ENCODE measurements around the gene PTGDS.
A peak's percentile ranks its signal among the peaks of the same experiment; 100 is the strongest.

Gene PTGDS

DNA sequence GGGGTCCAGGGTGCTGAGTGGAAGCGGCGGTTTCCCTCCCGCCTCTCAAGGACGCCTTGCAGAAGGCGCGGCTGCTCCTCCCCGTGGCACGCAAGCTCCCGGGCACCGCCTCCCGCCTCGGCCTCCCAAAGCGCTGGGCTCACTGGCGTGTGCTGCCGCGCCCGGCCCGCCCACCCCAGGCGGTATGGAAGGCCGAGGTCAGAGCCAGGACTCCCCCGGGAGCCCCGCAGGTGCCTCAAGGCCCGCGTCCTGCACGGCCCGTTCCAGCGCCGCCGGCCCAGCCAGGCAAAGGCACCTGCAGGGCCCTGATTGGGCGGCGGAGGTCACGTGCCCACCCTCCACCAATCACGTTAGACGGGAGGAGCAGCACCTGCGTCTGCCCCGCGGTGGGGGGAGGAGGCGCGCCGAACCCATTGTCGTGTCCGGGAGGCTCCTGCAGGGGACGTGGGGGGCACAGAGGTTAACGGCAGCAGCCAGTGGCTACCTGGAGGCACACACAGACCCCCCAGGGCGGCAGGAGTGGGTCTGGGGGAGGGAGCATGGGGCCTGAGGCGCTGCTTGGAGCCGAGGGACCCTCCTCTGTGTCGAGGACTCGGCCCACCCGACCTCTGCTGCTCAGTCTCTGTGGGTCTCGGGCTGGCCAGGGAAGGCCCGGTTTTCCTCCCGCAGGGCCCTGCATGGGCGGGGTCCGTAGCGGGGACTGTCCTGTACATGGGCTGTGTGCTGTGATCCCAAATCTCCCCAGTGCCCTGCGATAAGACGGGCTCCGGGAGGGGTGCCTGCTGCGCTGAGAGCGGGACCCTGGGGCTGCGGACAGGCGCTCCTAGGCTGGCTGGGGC is 27.3 kb upstream of the PTGDS start:
- peak; percentile 94 for DNase-seq (ENCODE audit: low spot score)
- Mint-ChIP-seq H3K27me3 (ENCODE audit: low read depth) (no peaks in the 10 kb centered on the region), H3K27ac (peak overlapping the region; percentile 91), H3K4me3 (peak overlapping the region; percentile 87), H3K4me1 (ENCODE audit: low read depth) (peaks cover under 1% of the 10 kb centered on the region), H3K36me3 (ENCODE audit: low read depth) (no peaks in the 10 kb centered on the region), H3K9me3 (no peaks in the 10 kb centered on the region)

DNA sequence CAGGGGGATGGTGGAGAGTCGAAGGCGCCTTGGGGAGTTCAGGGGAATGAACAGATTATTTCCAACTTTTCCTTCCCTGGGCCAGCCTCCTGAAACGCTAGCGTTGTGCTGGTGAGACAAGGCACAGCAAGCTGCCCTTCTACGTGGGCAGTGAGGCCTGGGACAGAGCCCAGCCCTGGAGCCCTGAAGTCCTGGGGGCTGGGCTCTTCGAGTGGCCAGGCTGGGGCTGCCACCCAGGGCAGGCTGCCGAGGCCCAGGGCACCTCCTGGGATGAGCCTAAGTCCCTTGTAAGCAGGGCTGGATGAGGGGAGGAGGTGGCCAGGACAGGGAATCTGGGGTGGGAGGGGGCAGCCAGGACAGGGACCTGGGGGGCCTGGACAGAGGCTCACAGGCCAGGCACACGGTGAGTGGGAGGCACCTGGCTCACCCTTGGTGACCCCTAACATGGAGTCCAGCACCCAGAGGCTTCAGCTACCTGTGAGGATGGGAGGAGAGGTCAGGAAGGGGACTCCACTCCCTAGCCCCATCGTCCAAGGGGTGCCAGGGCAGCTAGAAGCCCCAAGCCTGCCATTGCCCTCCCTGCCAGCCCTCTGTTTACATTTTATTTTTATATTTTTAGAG is 26.5 kb upstream of the PTGDS start:
- no peaks in the 10 kb centered on the region for H3K36me3 Mint-ChIP-seq (ENCODE audit: low read depth)
- H3K4me3 Mint-ChIP-seq = peak overlapping the region; percentile 84
- no peak overlapping the region for H3K27ac Mint-ChIP-seq
- no peaks in the 10 kb centered on the region for H3K27me3 Mint-ChIP-seq (ENCODE audit: low read depth)
- no peaks in the 10 kb centered on the region for H3K9me3 Mint-ChIP-seq
- no peaks in the 10 kb centered on the region for H3K4me1 Mint-ChIP-seq (ENCODE audit: low read depth)
- DNase-seq (ENCODE audit: low spot score) = no peak

- H3K27me3 Mint-ChIP-seq (ENCODE audit: low read depth) = no peaks in the 10 kb centered on the region
- peaks cover 7% of the 10 kb centered on the region for H3K9me3 Mint-ChIP-seq
- no peak within 1 kb of the TSS for H3K27ac Mint-ChIP-seq
- no peak within 1 kb of the TSS for H3K4me3 Mint-ChIP-seq
- no peaks in the 10 kb centered on the region for H3K4me1 Mint-ChIP-seq (ENCODE audit: low read depth)
- DNase-seq (ENCODE audit: low spot score) = no peak
- no peaks in the 10 kb centered on the region for H3K36me3 Mint-ChIP-seq (ENCODE audit: low read depth)
These were observed 25.6 kb upstream of the PTGDS start, which contains the start of gene LCN12 for GRCh38 chr9:136951541-136952320. Gene LCN12 (plus strand): TSS chr9:136952273. CDS start chr9:136952328, 55 bp downstream.

- no peak for DNase-seq (ENCODE audit: low spot score)
- Mint-ChIP-seq H3K9me3 (peaks cover 9% of the 10 kb centered on the region), H3K4me1 (ENCODE audit: low read depth) (no peaks in the 10 kb centered on the region), H3K27me3 (ENCODE audit: low read depth) (no peaks in the 10 kb centered on the region), H3K4me3 (no peak overlapping the region), H3K27ac (no peak overlapping the region), H3K36me3 (ENCODE audit: low read depth) (no peaks in the 10 kb centered on the region)
These were observed 24.9 kb upstream of the PTGDS start for GRCh38 chr9:136952321-136952850.

DNA sequence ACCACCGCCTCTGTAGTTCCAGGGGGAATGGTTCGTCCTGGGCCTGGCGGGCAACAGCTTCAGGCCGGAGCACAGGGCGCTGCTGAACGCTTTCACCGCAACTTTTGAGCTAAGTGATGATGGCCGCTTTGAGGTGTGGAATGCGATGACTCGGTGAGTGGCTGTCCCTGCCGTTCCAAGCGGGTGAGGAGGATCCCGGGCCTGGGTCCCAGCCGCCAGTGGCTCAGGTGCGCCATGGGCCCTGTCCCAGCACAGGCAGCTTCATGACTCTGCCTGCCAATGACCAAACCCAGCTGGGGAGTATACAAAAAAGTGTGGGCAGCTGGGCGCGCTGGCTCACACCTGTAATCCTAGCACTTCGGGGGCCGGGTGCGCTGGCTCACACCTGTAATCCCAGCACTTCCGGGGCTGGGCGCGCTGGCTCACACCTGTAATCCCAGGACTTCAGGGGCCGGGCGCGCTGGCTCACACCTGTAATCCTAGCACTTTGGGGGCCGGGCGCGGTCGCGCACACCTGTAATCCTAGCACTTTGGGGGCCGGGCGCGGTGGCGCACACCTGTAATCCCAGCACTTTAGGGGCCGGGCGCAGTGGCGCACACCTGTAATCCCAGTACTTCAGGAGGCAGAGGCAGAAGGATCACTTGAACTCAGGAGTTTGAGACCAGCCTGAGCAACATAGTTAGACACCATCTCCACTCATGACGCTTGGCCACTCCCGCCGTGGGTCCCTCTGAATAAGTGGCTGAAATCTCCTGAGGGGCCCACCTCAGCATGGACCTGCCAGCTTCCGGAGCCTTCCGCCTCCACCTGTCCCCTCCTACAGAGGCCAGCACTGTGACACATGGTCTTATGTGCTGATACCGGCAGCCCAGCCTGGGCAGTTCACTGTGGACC is 24.2 kb upstream of the PTGDS start:
- Mint-ChIP-seq H3K36me3 (ENCODE audit: low read depth) (no peaks in the 10 kb centered on the region), H3K4me1 (ENCODE audit: low read depth) (no peaks in the 10 kb centered on the region), H3K27me3 (ENCODE audit: low read depth) (no peaks in the 10 kb centered on the region), H3K27ac (no peak overlapping the region), H3K9me3 (peaks cover 9% of the 10 kb centered on the region), H3K4me3 (no peak overlapping the region)
- DNase-seq (ENCODE audit: low spot score) = no peak

- H3K36me3 Mint-ChIP-seq (ENCODE audit: low read depth) = no peaks in the 10 kb centered on the region
- H3K27ac Mint-ChIP-seq = no peak overlapping the region
- no peak for DNase-seq (ENCODE audit: low spot score)
- H3K9me3 Mint-ChIP-seq = peaks cover 9% of the 10 kb centered on the region
- no peak overlapping the region for H3K4me3 Mint-ChIP-seq
- H3K27me3 Mint-ChIP-seq (ENCODE audit: low read depth) = no peaks in the 10 kb centered on the region
- H3K4me1 Mint-ChIP-seq (ENCODE audit: low read depth) = no peaks in the 10 kb centered on the region
These were observed 23.5 kb upstream of the PTGDS start for GRCh38 chr9:136953771-136954269.

DNA sequence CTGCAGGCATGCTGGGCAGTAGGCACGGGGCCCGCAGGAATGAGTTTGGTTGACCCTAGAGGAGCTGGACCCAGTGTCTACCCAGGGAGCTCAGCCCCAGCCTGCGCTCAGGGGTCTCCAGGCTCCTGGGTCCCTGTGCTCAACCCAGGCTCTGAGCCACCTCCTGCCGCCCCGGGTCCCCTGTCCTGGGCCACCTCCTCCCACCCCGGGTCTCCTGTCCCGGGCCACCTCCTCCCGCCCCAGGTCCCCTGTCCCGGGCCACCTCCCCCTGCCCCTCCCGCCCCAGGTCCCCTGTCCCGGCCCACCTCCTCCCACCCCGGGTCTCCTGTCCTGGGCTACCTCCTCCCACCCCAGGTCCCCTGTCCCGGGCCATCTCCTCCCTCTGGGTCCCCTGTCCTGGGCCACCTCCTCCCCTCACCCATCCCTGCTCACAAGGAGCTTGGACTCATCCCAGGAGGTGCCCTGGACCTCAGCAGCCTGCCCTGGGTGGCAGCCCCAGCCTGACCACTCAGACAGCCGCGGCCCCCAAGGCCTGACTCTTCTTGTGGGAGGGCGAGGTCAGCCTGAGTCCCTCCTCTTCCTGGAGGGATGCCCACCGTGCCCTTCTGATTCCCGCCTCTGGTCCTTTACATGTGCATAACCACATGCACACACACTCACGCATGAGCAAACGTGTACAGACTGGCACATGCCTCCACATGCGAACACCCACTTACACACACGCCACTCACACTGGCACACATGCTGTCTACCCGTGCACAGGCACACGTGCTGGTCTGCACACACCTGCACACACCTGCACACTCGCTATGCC is 22.8 kb upstream of the PTGDS start:
- Mint-ChIP-seq H3K4me1 (ENCODE audit: low read depth) (no peaks in the 10 kb centered on the region), H3K9me3 (peaks cover 9% of the 10 kb centered on the region), H3K27me3 (ENCODE audit: low read depth) (no peaks in the 10 kb centered on the region), H3K4me3 (no peak overlapping the region), H3K27ac (no peak overlapping the region), H3K36me3 (ENCODE audit: low read depth) (no peaks in the 10 kb centered on the region)
- no peak for DNase-seq (ENCODE audit: low spot score)

DNA sequence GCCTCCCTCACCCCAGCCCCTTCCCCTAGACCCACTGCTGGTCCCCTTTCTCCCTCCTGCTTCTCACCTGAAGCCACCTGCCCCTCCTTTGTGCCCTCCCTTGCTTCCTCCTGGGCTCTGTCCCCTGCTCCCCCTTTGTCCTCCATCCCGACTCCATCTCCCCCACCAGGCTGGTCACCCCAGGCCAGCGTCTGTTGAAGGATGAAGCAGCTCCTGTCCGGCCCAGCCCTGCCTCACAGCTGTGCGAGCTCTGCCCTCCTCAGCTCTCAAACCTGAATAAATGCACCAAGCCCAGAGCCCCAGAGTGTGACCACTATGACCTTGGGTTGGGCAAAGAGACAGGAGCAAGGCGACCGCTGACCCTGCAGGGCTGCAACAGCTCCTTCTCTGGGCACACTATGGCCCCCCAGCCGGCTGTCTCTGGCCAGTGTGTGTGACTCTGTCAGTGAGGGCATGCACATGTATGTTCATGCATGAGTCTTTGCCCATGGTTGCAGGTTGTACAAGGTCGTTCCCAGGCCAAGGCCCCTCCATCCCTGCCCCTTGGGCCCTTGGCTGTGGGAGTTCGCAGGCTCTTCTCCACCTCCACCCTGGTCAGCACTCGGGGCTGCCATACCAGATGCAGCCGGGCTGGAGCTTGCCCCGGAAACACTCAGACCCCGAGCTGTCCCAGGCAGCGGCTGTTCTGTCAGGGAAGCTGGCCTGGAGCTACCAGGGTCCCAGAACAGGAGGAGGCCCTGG is 21.9 kb upstream of the PTGDS start:
- Mint-ChIP-seq H3K36me3 (ENCODE audit: low read depth) (no peaks in the 10 kb centered on the region), H3K4me3 (no peak overlapping the region), H3K9me3 (peaks cover 9% of the 10 kb centered on the region), H3K27me3 (ENCODE audit: low read depth) (no peaks in the 10 kb centered on the region), H3K4me1 (ENCODE audit: low read depth) (peaks cover 2% of the 10 kb centered on the region), H3K27ac (no peak overlapping the region)
- DNase-seq (ENCODE audit: low spot score) = no peak

DNA sequence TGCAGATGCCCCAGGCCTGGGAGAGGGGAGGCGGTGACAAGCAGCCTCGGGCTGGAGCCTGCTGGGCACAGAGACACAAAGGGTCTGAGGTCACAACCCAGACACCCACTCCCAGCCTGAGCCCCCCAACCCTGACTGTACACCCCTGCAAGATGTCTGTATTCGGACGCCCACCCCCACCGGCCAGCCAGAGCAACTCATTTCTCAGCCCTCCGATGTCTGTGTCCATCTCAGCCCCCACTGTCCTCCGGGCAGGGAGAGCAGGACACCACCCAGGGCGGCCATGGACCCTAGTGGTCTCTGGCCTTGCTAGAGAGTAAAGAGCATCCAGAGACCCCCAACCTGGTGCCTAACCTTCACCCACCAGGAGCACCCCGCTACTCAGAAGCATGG is 21.4 kb upstream of the PTGDS start:
- H3K4me3 Mint-ChIP-seq = no peak overlapping the region
- H3K36me3 Mint-ChIP-seq (ENCODE audit: low read depth) = no peaks in the 10 kb centered on the region
- H3K27me3 Mint-ChIP-seq (ENCODE audit: low read depth) = no peaks in the 10 kb centered on the region
- DNase-seq (ENCODE audit: low spot score) = no peak
- no peak overlapping the region for H3K27ac Mint-ChIP-seq
- H3K4me1 Mint-ChIP-seq (ENCODE audit: low read depth) = peaks cover 2% of the 10 kb centered on the region
- peaks cover 9% of the 10 kb centered on the region for H3K9me3 Mint-ChIP-seq

DNA sequence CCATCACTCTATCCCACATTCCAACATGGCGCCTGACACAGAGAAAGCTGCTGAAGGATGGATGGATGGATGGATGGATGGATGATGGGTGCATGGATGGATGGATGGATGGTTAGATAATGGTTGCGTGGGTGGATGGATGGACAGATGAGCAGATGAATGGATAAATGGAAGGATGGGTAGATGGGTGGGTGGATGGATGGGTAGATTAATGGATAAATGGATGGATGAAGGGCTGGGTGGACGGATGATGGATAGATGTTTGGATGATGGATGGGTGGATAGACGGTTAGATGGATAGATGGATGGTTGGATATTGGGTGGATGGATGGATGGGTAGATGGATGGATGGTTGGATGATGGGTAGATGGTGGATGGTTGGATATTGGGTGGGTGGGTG is 20.7 kb upstream of the PTGDS start:
- no peaks in the 10 kb centered on the region for H3K36me3 Mint-ChIP-seq (ENCODE audit: low read depth)
- H3K27me3 Mint-ChIP-seq (ENCODE audit: low read depth) = no peaks in the 10 kb centered on the region
- no peak overlapping the region for H3K4me3 Mint-ChIP-seq
- peaks cover 9% of the 10 kb centered on the region for H3K9me3 Mint-ChIP-seq
- no peak overlapping the region for H3K27ac Mint-ChIP-seq
- DNase-seq (ENCODE audit: low spot score) = no peak
- H3K4me1 Mint-ChIP-seq (ENCODE audit: low read depth) = peaks cover 2% of the 10 kb centered on the region

- H3K4me3 Mint-ChIP-seq = no peak overlapping the region
- peaks cover 5% of the 10 kb centered on the region for H3K4me1 Mint-ChIP-seq (ENCODE audit: low read depth)
- no peaks in the 10 kb centered on the region for H3K36me3 Mint-ChIP-seq (ENCODE audit: low read depth)
These were observed 19.8 kb upstream of the PTGDS start for GRCh38 chr9:136957461-136957860.

DNA sequence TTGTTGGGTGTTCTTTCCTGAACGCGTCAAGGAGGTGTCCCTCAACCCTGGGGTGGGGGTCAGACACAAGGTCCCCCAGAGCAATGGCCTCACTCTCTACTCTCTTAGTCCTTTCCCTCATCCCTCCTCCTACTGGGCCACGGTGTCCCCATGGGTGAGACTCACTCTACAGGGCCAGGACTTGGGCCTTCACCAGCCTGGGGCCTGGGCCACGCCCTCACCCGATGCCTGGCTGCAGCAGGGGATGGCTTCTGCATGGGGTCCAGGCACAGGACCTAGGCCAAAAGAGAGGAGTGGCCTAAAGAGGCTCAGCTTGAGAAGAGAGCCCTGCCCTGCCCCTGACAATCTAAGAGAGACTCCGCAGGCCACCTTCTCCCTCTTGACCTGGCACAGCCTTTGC is 19.4 kb upstream of the PTGDS start:
- Mint-ChIP-seq H3K27ac (no peak overlapping the region), H3K36me3 (ENCODE audit: low read depth) (no peaks in the 10 kb centered on the region), H3K27me3 (ENCODE audit: low read depth) (no peaks in the 10 kb centered on the region), H3K4me3 (no peak overlapping the region), H3K4me1 (ENCODE audit: low read depth) (peaks cover 7% of the 10 kb centered on the region), H3K9me3 (peaks cover 9% of the 10 kb centered on the region)
- DNase-seq (ENCODE audit: low spot score) = no peak

More at GRCh38 chr9:136957461-136957860, 19.8 kb upstream of the PTGDS start:
- Mint-ChIP-seq H3K9me3 (peaks cover 9% of the 10 kb centered on the region), H3K27me3 (ENCODE audit: low read depth) (no peaks in the 10 kb centered on the region), H3K27ac (no peak overlapping the region)
- no peak for DNase-seq (ENCODE audit: low spot score)
